Smooth muscle cell (in vitro differentiated cells): ENCODE data around the gene ACTR1A. TPM values are rescaled to one million over a fixed set of nuclear protein-coding genes. Genes with fewer than 3 reads are reported as not detected.
"Not testable (repeated sequence)": the region's sequence is repeated elsewhere in the genome, so short reads cannot be mapped to it uniquely, and the experiment has no call there.

ENCODE experiments used
- DNase-seq: peaks from one replicate; lab custom pipeline; 2025; ENCODE audit not compliant: unreplicated experiment; lab: John Stamatoyannopoulos, UW
- H2AFZ ChIP-seq: fragments of 200-600 bp; sonication (generic); 2 replicates; pipeline ENCODE4 v1.6.0; 2016; ENCODE audit warnings: antibody characterized with exemption, low read depth, mild to moderate bottlenecking
- H3F3A ChIP-seq: fragments of 200-600 bp; sonication (generic); 2 replicates; pipeline ENCODE4 v1.6.0; 2017; ENCODE audit warnings: antibody characterized with exemption, low read depth
- H3K27ac ChIP-seq: fragments of 200-600 bp; sonication (generic); 2 replicates; pipeline ENCODE4 v1.5.1; 2016; ENCODE audit warnings: low read depth, mild to moderate bottlenecking
- H3K27me3 ChIP-seq: fragments of 200-600 bp; sonication (generic); 2 replicates; pipeline ENCODE4 v1.6.1; 2016; ENCODE audit warnings: low read depth, mild to moderate bottlenecking
- H3K36me3 ChIP-seq: fragments of 200-600 bp; sonication (generic); 2 replicates; pipeline ENCODE4 v1.5.1; 2016; ENCODE audit warnings: low read depth
- H3K4me1 ChIP-seq: fragments of 200-600 bp; sonication (generic); 2 replicates; pipeline ENCODE4 v1.5.1; 2016; ENCODE audit warnings: low read depth
- H3K4me2 ChIP-seq: fragments of 200-600 bp; sonication (generic); 2 replicates; pipeline ENCODE4 v1.6.0; 2016; ENCODE audit warnings: mild to moderate bottlenecking
- H3K4me3 ChIP-seq: fragments of 200-600 bp; sonication (generic); 2 replicates; pipeline ENCODE4 v1.5.1; 2016; ENCODE audit warnings: mild to moderate bottlenecking
- H3K79me2 ChIP-seq: fragments of 200-600 bp; sonication (generic); 2 replicates; pipeline ENCODE4 v1.6.0; 2016; ENCODE audit warnings: low read depth, mild to moderate bottlenecking
- H3K9ac ChIP-seq: fragments of 200-600 bp; sonication (generic); 2 replicates; pipeline ENCODE4 v1.6.0; 2016; ENCODE audit warnings: low read depth
- H3K9me3 ChIP-seq: fragments of 200-600 bp; sonication (generic); replicated peaks from 2 replicates; pipeline ENCODE4 v1.5.1; 2016; ENCODE audit warnings: low read depth
- H4K20me1 ChIP-seq: fragments of 200-600 bp; sonication (generic); 2 replicates; pipeline ENCODE4 v1.6.0; 2016; ENCODE audit warnings: low read depth
- CTCF ChIP-seq: fragments of 200-600 bp; sonication (generic); IDR thresholded peaks from 2 replicates; pipeline ENCODE4 v1.5.1; 2017; ENCODE audit warnings: borderline replicate concordance, mild to moderate bottlenecking, antibody characterized with exemption; ENCODE audit not compliant: insufficient read depth, poor library complexity, severe bottlenecking
- WGBS: methylation state at CpG from one replicate; pipeline ENCODE4 v1.1.7; 2016; ENCODE audit warnings: low lambda C conversion rate; 5-methylcytosine and 5-hydroxymethylcytosine counted together
- polyA plus RNA-seq: library from polyadenylated mRNA; unstranded; fragments of >200 nt; fragmentation: Nextera tagmentation; extraction: Ambion mirVana; gene quantifications from 2 replicates; pipeline ENCODE4 v1.2.1, GENCODE V29; 2016
- total RNA-seq: library from RNA; depleted of rRNA; stranded (reverse); fragments of >200 nt; gene quantifications from 2 replicates; pipeline ENCODE4 v1.2.3, GENCODE V29; 2014

Gene ACTR1A
- total and polyA plus RNA-seq, 2 experiments from 2014 or later: 144 to 149 TPM

- Histone ChIP-seq H2AFZ (no peak overlapping the region), H3K4me2 (no peak overlapping the region), H3K27ac (no peak overlapping the region), H3K4me1 (no peaks in the 10 kb centered on the region), H3K9me3 (no peaks in the 10 kb centered on the region), H3K27me3 (no peaks in the 10 kb centered on the region), H3K4me3 (no peak overlapping the region), H3K79me2 (peaks cover 38% of the 10 kb centered on the region), H3K36me3 (no peaks in the 10 kb centered on the region), H3K9ac (no peak overlapping the region), H3F3A (no peaks in the 10 kb centered on the region), H4K20me1 (peaks cover 72% of the 10 kb centered on the region)
- no peak for TF ChIP-seq CTCF
- no peak for DNase-seq
These were observed 34.9 kb upstream of the ACTR1A start for GRCh38 chr10:102537367-102537766.

- H3K36me3 ChIP-seq: no peaks in the 10 kb centered on the region
- H2AFZ ChIP-seq: no peak overlapping the region
- H3F3A ChIP-seq: no peaks in the 10 kb centered on the region
- WGBS: 96% methylated on average over 7 of the region's 7 CpGs
- H3K79me2 ChIP-seq: peaks cover 37% of the 10 kb centered on the region
- no peak overlapping the region for H3K9ac ChIP-seq
- no peaks in the 10 kb centered on the region for H3K27me3 ChIP-seq
- H3K4me3 ChIP-seq: no peak overlapping the region
- no peaks in the 10 kb centered on the region for H3K9me3 ChIP-seq
- no peak for TF ChIP-seq CTCF
- H3K27ac ChIP-seq: no peak overlapping the region
- H3K4me2 ChIP-seq: no peak overlapping the region
- H4K20me1 ChIP-seq: peaks cover 85% of the 10 kb centered on the region
- no peak for DNase-seq
- H3K4me1 ChIP-seq: no peaks in the 10 kb centered on the region
These were observed 33.1 kb upstream of the ACTR1A start for GRCh38 chr10:102535481-102536147.

- DNase-seq, H3K4me3 ChIP-seq, H3K27ac ChIP-seq, H3K9me3 ChIP-seq, H3K9ac ChIP-seq, H3K27me3 ChIP-seq, H2AFZ ChIP-seq, H3K4me2 ChIP-seq, H3K36me3 ChIP-seq, H3K4me1 ChIP-seq, H3F3A ChIP-seq: not testable (repeated sequence)
- Histone ChIP-seq H4K20me1 (peaks cover 87% of the 10 kb centered on the region), H3K79me2 (peaks cover 37% of the 10 kb centered on the region)
- 98% methylated on average over 9 of the region's 9 CpGs for WGBS
These were observed 32.5 kb upstream of the ACTR1A start for GRCh38 chr10:102534966-102535365.

- no peak overlapping the region for H3K4me3 ChIP-seq
- H2AFZ ChIP-seq: no peak overlapping the region
- no peak overlapping the region for H3K4me2 ChIP-seq
- H3K27me3 ChIP-seq: no peaks in the 10 kb centered on the region
- no peaks in the 10 kb centered on the region for H3F3A ChIP-seq
- H3K36me3 ChIP-seq: no peaks in the 10 kb centered on the region
- no peak overlapping the region for H3K9ac ChIP-seq
- peaks cover 87% of the 10 kb centered on the region for H4K20me1 ChIP-seq
- 98% methylated on average over 13 of the region's 13 CpGs for WGBS
- no peak for DNase-seq
- H3K27ac ChIP-seq: no peak overlapping the region
- no peak for TF ChIP-seq CTCF
- H3K4me1 ChIP-seq: no peaks in the 10 kb centered on the region
- H3K79me2 ChIP-seq: peaks cover 34% of the 10 kb centered on the region
- no peaks in the 10 kb centered on the region for H3K9me3 ChIP-seq
These were observed 31.8 kb upstream of the ACTR1A start for GRCh38 chr10:102534333-102534732.
